Measurements from ENCODE around the gene CHMP2A. TPM values are rescaled to one million over a fixed set of nuclear protein-coding genes. Genes with fewer than 3 reads are reported as not detected.
A peak's percentile ranks its signal among the peaks of the same experiment; 100 is the strongest.
"Not testable (repeated sequence)": the region's sequence is repeated elsewhere in the genome, so short reads cannot be mapped to it uniquely, and the experiment has no call there.

Gene CHMP2A
- polyA plus RNA-seq, 12 donors = 63.8 to 111 (median 69.9) TPM; not detected in 1

DNA sequence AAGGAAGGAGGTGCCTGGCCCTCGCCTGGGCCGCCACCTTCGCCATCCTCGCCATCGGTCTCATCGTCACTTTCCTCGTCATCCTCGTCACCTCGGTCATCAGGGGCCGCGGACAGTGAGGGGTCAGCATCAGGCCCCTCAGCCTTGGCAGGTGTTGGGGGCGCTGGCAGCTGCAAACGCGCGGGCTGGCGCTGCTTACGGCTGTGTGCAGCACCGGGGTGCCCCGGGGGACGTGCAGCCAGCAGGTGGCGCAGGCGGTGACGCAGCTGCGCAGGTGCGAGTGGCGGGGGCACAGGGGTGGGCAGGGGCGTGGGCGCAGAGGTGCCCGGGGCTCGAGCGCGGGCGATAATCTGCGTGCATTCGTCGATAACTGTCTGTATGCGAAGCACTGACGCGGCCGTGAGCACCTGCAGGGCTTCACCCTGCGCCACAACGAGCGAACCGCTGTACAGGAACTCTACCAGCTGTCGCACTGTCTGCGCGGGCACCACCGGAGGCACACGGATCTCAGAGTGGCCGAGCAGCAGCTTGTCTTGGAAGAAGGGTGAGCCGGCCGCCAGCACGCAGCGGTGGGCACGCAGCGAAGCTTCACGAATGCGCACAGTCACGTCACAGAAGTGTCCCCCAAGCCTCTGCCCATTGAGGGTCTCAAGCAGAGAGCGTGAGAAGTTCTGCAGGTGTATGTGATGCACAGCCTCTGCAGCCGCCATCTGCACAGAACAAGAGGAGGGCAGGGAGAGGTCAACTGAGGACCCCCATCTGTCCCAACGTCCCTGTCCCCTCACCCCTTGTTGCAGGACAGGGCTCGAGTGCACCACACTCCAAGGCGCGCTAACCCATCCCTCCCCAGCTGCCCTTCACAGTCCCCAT lies 37.7 kb downstream of the CHMP2A start:
- no peak for DNase-seq

DNA sequence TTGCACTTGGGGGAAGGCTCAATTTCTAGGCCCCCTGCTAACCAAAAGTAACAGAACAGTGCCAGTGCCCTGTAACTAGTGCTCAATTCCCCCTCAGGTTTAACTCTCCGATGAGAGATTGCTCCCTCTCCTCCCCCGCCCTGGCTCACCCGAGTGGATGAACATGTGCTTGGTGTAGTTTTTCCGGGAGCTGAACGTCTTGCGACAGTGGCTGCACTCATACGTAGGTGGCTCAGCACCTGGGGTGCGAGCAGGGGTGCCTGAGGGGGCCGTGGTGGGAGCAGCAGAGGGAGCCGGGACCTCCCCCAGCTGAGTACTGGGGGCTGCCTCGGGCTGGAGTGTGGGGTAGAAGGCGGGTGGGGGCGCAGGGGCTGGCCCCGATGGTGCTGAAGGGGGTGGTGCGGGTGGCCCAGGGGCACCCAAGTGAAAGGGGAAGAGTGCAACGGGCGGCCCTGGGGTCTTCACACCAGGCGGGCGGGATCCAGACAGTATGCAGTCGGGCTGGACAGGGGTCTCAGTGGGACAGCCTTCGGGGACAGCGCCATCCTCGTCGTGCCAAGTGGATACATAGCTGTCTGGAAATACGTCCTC lies 38.6 kb downstream of the CHMP2A start:
- no peak for DNase-seq

DNA sequence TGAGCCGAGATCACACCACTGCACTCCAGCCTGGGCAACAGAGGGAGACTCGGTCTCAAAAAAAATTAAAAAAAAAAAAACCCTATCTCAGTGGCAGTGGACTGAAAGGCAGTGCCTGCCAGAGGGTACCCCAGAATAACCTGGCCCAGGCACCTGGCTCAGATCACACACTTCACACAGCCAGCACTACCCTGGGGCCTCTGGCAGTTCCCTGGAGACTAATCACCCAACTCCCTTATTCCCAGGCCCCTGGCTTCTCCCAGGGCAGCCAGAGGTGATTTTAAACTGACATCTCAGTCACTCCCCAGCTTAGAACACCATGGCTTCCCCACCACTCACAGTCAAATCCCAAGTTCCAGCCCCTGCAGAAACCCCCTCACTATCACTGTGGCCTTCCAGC lies 39.6 kb downstream of the CHMP2A start:
- no peak for DNase-seq

DNA sequence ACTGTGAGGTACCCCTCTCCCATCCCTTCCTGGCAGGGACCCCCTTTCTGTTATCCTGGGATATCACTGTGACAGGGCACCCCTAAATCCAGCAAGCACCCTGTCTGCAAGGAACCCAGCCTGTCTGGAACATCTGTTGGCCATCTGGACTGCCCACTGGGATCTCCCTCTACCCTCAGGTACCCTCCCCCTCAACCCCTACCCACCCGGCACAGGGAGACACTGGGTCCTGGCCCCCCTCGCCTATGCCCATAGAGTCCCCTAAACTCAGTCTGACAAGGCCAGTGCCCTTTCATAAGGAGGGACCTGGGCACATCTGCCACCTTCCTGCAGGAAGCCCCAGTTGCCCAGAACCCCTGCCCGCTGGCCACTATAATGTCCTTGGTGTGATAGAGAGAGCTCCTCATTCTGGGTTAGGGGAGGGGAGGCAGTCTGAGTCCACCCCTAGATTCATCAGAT lies 40.3 kb downstream of the CHMP2A start:
- no peak for DNase-seq

DNA sequence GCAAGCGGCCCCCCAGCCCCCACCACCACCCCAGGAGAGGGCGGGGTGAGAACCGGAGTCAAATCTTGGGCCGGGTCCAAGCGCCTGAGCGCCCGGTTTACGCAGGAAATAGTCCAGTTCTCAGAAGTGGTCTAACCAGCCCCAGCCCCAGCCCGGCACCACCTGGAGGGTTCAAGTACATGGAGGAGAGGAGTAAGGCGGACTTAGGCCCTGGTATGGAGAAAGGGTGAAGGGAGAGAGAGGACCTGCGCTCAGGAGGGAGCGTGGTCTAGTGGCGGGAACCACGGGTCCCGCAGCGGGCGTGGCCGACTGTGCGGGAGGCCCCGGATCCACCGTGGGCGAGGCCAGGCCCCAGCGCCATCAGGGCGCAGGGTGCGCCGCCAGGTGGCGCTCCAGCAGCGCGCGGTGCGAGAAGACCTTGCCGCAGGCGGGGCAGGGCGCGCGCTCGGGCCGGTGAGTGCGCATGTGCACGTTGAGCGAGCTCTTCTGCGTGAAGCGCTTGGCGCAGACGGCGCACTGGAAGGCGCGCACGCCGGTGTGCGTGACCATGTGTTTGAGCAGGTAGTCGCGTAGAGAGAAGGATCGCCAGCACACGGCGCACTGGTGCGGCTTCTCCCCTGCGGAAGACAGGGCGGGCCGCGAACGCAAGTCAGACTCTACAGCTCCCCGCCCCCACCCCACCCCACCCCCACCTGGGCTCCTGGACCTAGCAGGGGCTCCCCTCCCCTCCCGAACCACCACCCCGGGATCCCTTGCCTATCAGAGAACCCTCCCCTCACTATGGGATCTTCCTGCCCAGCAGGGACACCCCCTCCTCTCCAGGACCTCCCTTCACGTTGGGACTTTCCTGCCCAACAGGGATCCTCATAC lies 41.0 kb downstream of the CHMP2A start:
- peak; percentile 89 for DNase-seq

DNA sequence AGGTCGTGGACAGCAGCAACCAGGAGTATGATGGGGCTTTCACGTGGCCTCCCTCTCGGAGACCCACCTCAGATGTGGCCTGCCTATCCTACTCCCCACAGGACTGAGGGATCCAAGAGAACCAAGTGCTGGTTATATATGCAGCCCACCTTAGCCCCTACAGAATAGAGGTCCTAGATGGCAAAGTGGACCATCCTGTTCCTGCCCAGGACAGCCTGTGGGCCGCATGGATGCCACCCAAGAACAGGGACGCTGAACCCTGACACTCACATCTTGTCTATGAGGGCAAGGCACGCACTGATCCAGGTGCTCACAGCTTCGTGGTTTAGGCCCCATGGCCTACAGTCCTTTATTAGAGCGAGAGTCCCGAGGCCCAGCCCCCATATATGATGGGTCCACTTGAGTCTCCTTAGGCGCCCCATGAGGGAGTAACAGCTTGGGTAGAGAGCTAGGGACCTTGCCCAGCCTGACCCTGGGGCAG lies 41.7 kb downstream of the CHMP2A start:
- no peak for DNase-seq

DNA sequence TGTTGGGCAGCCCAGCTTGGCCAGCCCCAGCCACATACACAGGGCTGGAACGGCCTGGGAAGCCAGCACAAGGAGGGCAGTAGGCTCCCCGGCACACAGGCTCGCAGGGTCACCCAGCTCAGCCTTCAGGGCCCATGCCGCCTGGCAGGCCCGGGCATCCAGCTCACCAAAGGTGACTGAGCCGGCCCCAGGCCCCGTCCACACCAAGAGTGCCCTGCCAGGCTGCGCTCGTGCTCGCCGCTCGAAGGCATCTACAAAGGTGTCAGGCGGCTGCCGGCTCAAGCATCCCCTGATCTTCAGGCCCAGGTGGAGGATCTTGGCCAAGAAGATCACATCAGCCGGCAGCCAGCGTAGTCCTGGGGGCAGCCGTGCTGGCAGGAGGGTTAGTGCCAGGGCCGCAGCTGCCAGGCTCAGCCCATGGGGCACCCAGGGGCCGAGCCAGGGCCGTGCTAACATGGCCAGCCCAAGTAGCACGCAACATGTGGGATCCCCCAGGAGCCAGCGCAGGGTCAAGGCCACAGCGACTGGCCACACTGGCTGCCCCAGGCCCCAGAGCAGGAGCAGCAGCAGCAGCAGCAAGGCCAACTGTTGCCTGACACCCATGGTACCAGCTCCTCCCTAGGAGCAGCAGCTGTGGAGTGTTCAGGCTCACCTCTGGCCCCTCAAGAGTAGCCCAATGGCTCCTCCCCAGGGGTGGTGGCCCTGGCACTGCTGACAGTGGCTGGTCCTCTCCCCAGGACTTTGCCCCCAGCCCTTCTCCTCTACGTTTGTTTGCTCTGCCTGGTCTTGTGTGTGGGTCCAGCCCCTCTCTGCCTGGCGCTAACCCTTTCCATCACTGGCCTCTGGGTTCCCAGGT lies 43.3 kb downstream of the CHMP2A start, which contains the start of gene SLC27A5:
TSS of gene SLC27A5 (minus strand) at position 640 of the 856 bp plus-strand sequence. CDS start at position 603, 37 bp downstream.
- no peak for DNase-seq

DNA sequence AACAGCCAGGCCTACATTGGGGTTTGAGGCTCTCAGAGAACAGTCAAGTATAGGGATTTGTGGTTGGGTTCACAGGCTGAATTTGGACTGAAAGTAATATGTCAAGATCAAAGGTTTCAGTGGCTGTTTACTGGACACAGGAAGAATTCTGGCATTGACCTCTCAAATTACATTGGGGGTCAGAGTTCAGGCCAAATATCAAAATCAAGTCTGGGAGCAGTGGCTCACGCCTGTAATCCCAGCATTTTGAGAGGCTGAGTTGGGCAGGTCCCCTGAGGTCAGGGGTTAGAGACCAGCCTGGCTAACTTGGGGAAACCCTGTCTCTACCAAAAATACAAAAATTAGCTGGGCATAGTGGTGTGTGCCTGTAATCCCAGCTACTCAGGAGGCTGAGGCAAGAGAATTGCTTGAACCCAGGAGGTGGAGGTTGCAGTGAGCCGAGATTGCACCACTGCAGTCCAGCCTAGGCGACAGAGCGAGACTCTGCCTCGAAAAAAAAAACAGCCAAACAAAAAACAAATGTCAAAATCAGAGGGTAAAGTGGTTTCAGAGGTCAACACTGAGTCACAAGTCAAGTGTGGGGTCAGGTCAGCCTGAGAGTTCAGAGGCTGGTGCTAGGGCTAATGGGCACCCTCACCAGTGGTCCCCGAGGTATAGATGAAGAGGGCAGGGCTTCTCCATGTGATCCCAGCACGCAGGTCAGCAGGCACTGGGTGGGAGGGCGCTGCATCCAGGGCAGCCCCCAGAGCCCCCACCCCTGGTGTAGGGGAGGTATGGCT lies 44.6 kb downstream of the CHMP2A start:
- no peak for DNase-seq

DNA sequence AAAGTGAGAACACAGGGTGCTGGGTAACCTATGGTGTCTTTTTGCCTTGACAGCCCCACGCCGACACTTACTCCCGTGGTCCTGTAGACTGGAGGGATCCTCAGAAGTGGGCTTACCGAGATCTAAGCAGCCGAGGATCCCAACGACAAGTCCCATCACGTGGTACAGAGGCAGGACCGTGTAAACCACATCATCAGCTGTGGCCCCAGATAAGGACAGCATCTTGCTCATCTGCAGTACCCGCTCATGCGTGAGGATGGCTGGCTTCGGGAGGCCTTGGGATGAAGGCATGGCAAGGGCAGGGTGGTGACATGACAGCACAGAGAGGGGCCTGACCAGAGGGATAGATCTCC lies 45.2 kb downstream of the CHMP2A start:
- no peak for DNase-seq

DNA sequence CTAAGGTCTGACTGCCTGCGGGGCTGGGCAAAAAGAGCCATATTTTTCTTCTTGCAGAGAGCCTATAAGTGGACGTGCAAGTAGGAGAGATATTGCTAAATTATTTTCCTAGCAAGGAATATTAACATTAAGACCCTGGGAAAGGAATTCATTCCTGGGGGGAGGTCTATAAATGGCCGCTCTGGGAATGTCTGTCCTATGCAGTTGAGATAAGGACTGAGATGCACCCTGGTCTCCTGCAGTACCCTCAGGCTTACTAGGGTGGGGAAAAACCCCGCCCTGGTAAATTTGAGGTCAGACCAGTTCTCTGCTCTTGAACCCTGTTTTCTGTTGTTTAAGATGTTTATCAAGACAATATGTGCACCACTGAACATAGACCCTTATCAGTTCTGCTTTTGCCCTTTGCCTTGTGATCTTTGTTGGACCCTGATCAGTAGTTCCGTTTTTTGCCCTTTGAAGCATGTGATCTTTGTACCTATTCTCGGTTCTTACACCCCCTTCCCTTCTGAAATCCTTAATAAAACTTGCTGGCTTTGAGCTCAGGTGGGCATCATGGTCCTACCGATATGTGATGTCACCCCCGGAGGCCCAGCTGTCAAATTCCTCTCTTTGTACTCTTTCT lies 47.2 kb downstream of the CHMP2A start:
- DNase-seq = not testable (repeated sequence)

Other genes starting within 250 kb of the CHMP2A start
- gene ERVK3-1, start 249.7 kb downstream of the CHMP2A start, polyA plus RNA-seq (ENCODE audit: insufficient read length in 12 of 12) = 10 to 100 TPM in 11 of 12 donors, not detected in 1; 25.9 to 51.7 (median 28.4) TPM
- gene ZSCAN22, start 228.1 kb downstream of the CHMP2A start, polyA plus RNA-seq (ENCODE audit: insufficient read length in 12 of 12) = 1 to 10 TPM in 10 of 12 donors, not detected in 2; 2.6 to 4.0 (median 3.1) TPM
- 1 to 10 TPM in 10 of 12 donors, not detected in 2; 2.3 to 6.0 (median 2.9) TPM for gene A1BG, start 201.6 kb downstream of the CHMP2A start, polyA plus RNA-seq (ENCODE audit: insufficient read length in 12 of 12)
- 1 to 10 TPM in 10 of 12 donors, not detected in 2; 1.6 to 3.0 (median 1.9) TPM for gene ZNF497, start 192.4 kb downstream of the CHMP2A start, polyA plus RNA-seq (ENCODE audit: insufficient read length in 12 of 12)
- gene ZNF837, start 174.1 kb downstream of the CHMP2A start, polyA plus RNA-seq (ENCODE audit: insufficient read length in 12 of 12) = 1 to 10 TPM in 8 of 12 donors, under 1 TPM in 3, not detected in 1; 0.65 to 8.8 (median 1.2) TPM
- gene RPS5, start 167.8 kb downstream of the CHMP2A start, polyA plus RNA-seq (ENCODE audit: insufficient read length in 12 of 12) = 1,000 to 10,000 TPM in 9 of 12 donors, 100 to 1,000 TPM in 2, not detected in 1; 942 to 1,724 (median 1,496) TPM
- gene RNF225, start 159.4 kb downstream of the CHMP2A start, polyA plus RNA-seq (ENCODE audit: insufficient read length in 12 of 12) = under 1 TPM in 1 of 12 donors, not detected in 11; 0.57 TPM
- 1 to 10 TPM in 10 of 12 donors, not detected in 2; 4.6 to 7.0 (median 5.9) TPM for gene ZNF584, start 146.5 kb downstream of the CHMP2A start, polyA plus RNA-seq (ENCODE audit: insufficient read length in 12 of 12)
- 1 to 10 TPM in 11 of 12 donors, not detected in 1; 3.4 to 6.5 (median 5.3) TPM for gene ZNF132, start 115.0 kb downstream of the CHMP2A start, polyA plus RNA-seq (ENCODE audit: insufficient read length in 12 of 12)
- gene ZNF324B, start 103.5 kb downstream of the CHMP2A start, polyA plus RNA-seq (ENCODE audit: insufficient read length in 12 of 12) = 1 to 10 TPM in 10 of 12 donors, not detected in 2; 2.3 to 4.4 (median 3.1) TPM
- 10 to 100 TPM in 1 of 12 donors, 1 to 10 TPM in 10, not detected in 1; 3.8 to 11.7 (median 4.6) TPM for gene ZNF324, start 88.0 kb downstream of the CHMP2A start, polyA plus RNA-seq (ENCODE audit: insufficient read length in 12 of 12)
- gene ZNF446, start 78.8 kb downstream of the CHMP2A start, polyA plus RNA-seq (ENCODE audit: insufficient read length in 12 of 12) = 10 to 100 TPM in 1 of 12 donors, 1 to 10 TPM in 10, not detected in 1; 4.8 to 10.4 (median 6.8) TPM
- 1 to 10 TPM in 10 of 12 donors, not detected in 2; 2.0 to 4.1 (median 3.8) TPM for gene SLC27A5, start 43.1 kb downstream of the CHMP2A start, polyA plus RNA-seq (ENCODE audit: insufficient read length in 12 of 12)
- gene ZBTB45, start 35.3 kb downstream of the CHMP2A start, polyA plus RNA-seq (ENCODE audit: insufficient read length in 12 of 12) = 10 to 100 TPM in 2 of 12 donors, 1 to 10 TPM in 9, not detected in 1; 5.3 to 13.3 (median 8.3) TPM
- gene TRIM28, start 11.0 kb downstream of the CHMP2A start, polyA plus RNA-seq (ENCODE audit: insufficient read length in 12 of 12) = 100 to 1,000 TPM in 11 of 12 donors, not detected in 1; 218 to 448 (median 333) TPM
- gene UBE2M, start 3.5 kb upstream of the CHMP2A start, polyA plus RNA-seq (ENCODE audit: insufficient read length in 12 of 12) = 10 to 100 TPM in 11 of 12 donors, not detected in 1; 49.2 to 72.5 (median 64.6) TPM
- 10 to 100 TPM in 10 of 12 donors, 1 to 10 TPM in 1, not detected in 1; 9.5 to 38.1 (median 13.8) TPM for gene MZF1, start 18.2 kb upstream of the CHMP2A start, polyA plus RNA-seq (ENCODE audit: insufficient read length in 12 of 12)